ENCODE measurements around the gene MOBP. TPM values are rescaled to one million over a fixed set of nuclear protein-coding genes. Genes with fewer than 3 reads are reported as not detected.

The MOBP gene
- total and polyA plus RNA-seq, 12 donors = 0.07 to 0.56 (median 0.10) TPM; not detected in 8

DNA sequence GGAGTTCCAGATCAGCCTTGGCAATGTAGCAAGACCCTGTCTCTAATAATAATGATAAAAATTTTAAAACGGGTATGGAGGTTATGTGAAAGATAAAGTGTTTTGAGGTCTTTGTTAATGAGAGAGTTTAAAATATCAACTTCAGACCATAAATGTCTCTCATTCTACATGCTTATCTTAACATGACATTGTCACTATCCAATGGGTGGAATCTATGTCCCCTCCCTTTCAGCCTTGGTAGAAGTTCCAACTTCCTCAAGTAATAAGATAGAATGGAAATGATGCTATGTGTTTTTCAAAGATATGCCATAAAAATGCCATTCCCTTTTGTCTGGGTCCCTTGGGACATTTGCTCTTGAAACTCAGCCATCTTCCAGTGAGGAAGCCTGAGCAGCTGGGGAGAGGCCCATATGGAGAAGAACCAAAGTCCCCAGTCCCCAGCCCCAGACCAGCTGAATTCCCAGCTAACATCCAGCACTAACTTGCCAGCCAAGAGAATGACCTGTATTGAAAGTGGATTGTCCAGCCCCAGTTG is 44.0 kb upstream of the MOBP start:
- H3K4me1 ChIP-seq (replicated peaks in 1 of 2) = no peaks in the 10 kb centered on the region
- no peaks in the 10 kb centered on the region for H3K36me3 ChIP-seq (replicated peaks in 1 of 2)
- WGBS, 4 donors = 61 to 84% (median 79%) methylated on average over 1 of the region's 1 CpG
- TF ChIP-seq POLR2A (IDR thresholded peaks at IDR 0.05) = no peak
- TF ChIP-seq, protein P1, sequence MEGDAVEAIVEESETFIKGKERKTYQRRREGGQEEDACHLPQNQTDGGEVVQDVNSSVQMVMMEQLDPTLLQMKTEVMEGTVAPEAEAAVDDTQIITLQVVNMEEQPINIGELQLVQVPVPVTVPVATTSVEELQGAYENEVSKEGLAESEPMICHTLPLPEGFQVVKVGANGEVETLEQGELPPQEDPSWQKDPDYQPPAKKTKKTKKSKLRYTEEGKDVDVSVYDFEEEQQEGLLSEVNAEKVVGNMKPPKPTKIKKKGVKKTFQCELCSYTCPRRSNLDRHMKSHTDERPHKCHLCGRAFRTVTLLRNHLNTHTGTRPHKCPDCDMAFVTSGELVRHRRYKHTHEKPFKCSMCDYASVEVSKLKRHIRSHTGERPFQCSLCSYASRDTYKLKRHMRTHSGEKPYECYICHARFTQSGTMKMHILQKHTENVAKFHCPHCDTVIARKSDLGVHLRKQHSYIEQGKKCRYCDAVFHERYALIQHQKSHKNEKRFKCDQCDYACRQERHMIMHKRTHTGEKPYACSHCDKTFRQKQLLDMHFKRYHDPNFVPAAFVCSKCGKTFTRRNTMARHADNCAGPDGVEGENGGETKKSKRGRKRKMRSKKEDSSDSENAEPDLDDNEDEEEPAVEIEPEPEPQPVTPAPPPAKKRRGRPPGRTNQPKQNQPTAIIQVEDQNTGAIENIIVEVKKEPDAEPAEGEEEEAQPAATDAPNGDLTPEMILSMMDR (IDR thresholded peaks at IDR 0.05) = no peak
- H3K27me3 ChIP-seq = no peaks in the 10 kb centered on the region
- H3K9me3 ChIP-seq (replicated peaks in 1 of 3) = no peaks in the 10 kb centered on the region
- DNase-seq = no peak
- no peak overlapping the region for H3K4me3 ChIP-seq
- no peak overlapping the region for H3K27ac ChIP-seq
- intact Hi-C loops (cut with DNase I) = no loop called here

- Histone ChIP-seq H3K27ac (no peak overlapping the region), H3K27me3 (no peaks in the 10 kb centered on the region), H3K4me1 (replicated peaks in 1 of 2) (no peaks in the 10 kb centered on the region), H3K4me3 (no peak overlapping the region), H3K9me3 (replicated peaks in 1 of 3) (no peaks in the 10 kb centered on the region), H3K36me3 (replicated peaks in 1 of 2) (no peaks in the 10 kb centered on the region)
- TF ChIP-seq POLR2A (IDR thresholded peaks at IDR 0.05) = no peak
- TF ChIP-seq, protein P1 (IDR thresholded peaks at IDR 0.05) = no peak
- intact Hi-C loops (cut with DNase I) = no loop called here
- no peak for DNase-seq
- WGBS, 4 donors = 0 to 86% (median 42%) methylated on average over 1 of the region's 1 CpG
These were observed 41.2 kb upstream of the MOBP start for GRCh38 chr3:39426312-39426711.

GRCh38 chr3:39427506-39427905 is 40.0 kb upstream of the MOBP start:
- TF ChIP-seq, protein P1 (IDR thresholded peaks at IDR 0.05) = no peak
- no peak for TF ChIP-seq POLR2A (IDR thresholded peaks at IDR 0.05)
- Histone ChIP-seq H3K4me3 (no peak overlapping the region), H3K9me3 (replicated peaks in 1 of 3) (no peaks in the 10 kb centered on the region), H3K27me3 (no peaks in the 10 kb centered on the region), H3K4me1 (replicated peaks in 1 of 2) (no peaks in the 10 kb centered on the region), H3K27ac (no peak overlapping the region), H3K36me3 (replicated peaks in 1 of 2) (no peaks in the 10 kb centered on the region)
- intact Hi-C loops (cut with DNase I) = no loop called here
- no peak for DNase-seq
- WGBS, 4 donors = 69 to 94% (median 78%) methylated on average over 1 of the region's 1 CpG

GRCh38 chr3:39428745-39429201 is 38.7 kb upstream of the MOBP start:
- intact Hi-C loops (cut with DNase I) = no loop called here
- Histone ChIP-seq H3K9me3 (replicated peaks in 1 of 3) (no peaks in the 10 kb centered on the region), H3K27ac (peak overlapping the region in 1 of 5 donors; percentile 29), H3K27me3 (no peaks in the 10 kb centered on the region), H3K4me3 (no peak overlapping the region), H3K36me3 (replicated peaks in 1 of 2) (no peaks in the 10 kb centered on the region), H3K4me1 (replicated peaks in 1 of 2) (no peaks in the 10 kb centered on the region)
- TF ChIP-seq, protein P1 (IDR thresholded peaks at IDR 0.05) = no peak
- TF ChIP-seq POLR2A (IDR thresholded peaks at IDR 0.05) = no peak
- peak; percentile 42 to 81 (median 55) for DNase-seq
- WGBS, 4 donors = 37 to 53% (median 41%) methylated on average over 11 to 22 of the region's 22 CpGs

All from adrenal gland (tissue), 12 donors.